ENCODE data around the gene LGALS4. TPM values are rescaled to one million over a fixed set of nuclear protein-coding genes. Genes with fewer than 3 reads are reported as not detected.

The LGALS4 gene, protein sequence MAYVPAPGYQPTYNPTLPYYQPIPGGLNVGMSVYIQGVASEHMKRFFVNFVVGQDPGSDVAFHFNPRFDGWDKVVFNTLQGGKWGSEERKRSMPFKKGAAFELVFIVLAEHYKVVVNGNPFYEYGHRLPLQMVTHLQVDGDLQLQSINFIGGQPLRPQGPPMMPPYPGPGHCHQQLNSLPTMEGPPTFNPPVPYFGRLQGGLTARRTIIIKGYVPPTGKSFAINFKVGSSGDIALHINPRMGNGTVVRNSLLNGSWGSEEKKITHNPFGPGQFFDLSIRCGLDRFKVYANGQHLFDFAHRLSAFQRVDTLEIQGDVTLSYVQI
- total RNA-seq: 0.09 TPM in 1 of 2 replicates, not detected in the other

DNA sequence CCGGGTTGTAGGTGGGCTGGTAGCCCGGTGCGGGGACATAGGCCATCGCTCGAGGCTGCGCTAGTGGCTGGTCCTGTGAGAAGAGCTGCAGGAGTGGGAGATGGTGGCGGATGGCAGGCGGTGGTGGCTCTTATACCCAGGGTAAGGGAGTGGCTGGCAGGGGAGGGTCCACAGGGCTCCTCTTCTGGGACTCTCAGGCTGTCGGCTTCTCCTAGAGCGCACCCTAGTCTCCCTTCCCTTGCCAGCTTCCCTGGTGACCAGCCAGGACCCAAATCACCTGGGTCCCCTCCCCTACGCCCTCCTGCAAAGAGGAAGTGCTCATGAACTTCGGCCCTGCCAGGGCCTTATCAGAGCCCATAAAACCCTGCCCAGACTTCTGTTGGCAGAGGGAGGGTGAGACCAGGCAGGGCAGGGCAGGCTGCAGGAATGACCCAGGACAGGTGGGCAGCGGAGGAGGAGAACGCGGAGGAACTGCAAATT is at the start of gene LGALS4:
Gene LGALS4, minus strand, starts transcription at position 105 of the 480 bp plus-strand sequence. Its CDS starts 59 bp downstream, at position 46.

DNA sequence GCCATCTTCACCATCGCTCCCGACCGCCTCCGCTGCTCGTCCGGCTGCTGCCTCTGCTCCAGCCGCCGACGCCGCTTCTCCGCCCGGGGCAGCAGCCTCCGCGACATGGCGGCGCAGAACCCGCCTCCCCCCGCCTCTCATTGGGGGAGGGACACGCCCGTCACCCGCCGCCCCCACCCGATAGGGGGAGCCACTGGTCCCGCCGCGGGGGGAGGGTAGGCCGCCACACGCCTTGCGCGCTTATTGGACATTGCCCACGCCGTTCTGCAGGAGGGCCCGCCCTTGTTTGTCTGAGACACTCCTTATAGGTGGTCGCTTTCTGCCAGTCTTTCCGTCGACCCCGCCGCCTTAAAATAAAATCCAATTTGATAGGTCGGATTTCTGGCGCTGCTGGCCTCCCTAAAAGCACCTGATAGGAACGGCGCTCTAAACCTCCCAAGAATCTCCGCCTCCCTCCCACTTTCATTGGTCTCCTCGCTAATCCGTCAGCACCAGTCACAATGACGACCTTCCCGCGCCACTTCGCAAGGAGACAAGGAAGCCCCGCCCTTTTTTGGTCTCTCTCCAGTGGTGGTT is 37.2 kb upstream of the LGALS4 start, which contains the start of gene HNRNPL:
Gene HNRNPL, minus strand, starts transcription at position 127 of the 576 bp plus-strand sequence. Its CDS starts 20 bp downstream, at position 107.

DNA sequence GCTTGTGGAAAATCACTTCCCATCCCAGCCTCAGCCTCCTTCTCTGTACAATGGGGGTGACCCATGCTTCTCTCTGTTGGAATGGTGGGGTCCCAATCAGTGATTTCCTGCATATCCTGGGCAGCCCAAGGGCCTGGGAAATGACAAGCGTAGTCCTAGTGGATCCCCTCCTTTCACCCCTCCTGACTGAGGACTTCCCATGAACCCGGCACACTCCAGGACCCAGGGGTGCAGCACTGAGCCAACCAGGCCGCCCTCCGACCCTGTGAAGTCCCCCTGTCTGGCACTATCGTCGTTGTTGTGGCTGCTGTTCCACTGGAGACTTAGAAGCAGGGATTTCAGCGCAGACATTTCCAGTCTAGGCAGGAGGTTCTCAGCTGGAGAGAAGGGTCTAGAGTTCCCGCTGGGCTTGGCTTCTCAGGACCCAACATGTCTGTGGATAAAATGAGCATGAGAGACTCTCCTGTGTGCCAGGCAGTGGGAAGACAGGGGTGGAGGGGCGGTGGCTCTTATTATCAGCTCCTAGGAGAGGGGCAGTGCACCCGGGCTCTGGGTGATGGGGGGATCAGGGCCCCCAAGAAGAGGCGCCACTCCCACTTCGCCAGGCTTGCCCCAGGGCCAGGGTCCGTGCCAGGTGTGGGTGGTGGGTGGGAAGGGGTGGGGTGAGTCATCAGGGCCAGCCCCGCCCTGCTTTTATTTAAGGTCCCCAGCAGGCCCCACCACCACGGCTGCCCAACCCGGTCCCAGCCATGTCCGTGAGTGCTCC is 24.1 kb downstream of the LGALS4 start, which contains the start of gene LGALS7B:
Gene LGALS7B, plus strand, starts transcription at position 723 of the 766 bp plus-strand sequence. Its CDS starts 27 bp downstream, at position 750.

DNA sequence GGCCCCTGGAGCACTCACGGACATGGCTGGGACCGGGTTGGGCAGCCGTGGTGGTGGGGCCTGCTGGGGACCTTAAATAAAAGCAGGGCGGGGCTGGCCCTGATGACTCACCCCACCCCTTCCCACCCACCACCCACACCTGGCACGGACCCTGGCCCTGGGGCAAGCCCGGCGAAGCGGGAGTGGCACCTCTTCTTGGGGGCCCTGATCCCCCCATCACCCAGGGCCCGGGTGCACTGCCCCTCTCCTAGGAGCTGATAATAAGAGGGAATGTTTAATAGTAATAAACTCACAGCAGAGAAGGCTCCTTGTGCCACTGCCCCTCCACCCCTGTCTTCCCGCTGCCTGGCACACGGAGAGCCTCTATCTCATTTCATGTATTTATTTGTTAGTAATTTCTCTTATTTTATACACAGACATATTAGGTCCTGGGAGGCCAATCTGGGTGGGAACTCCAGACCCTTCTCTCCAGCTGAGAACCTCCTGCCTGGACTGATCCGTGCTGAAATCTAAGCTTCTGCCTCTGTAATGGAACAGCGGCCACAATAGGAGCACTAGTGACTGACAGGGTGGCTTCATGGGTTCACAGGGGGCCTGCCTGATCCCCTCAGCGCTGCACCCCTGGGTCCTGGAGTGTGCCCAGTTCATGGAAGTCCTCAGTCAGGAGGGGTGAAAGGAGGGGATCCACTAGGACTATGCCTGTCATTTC is 39.1 kb downstream of the LGALS4 start, which contains the start of gene LGALS7:
Gene LGALS7, minus strand, starts transcription at position 49 of the 709 bp plus-strand sequence. Its CDS starts 25 bp downstream, at position 24.

Other genes with a start within 250 kb of the LGALS4 start
- 0.09 TPM in 1 of 2 replicates, not detected in the other for gene MAP4K1, start 195.0 kb downstream of the LGALS4 start, total RNA-seq
- 321 and 419 TPM in 2 replicates for gene EIF3K, start 193.8 kb downstream of the LGALS4 start, total RNA-seq
- gene ACTN4, start 165.3 kb downstream of the LGALS4 start, total RNA-seq: 242 and 368 TPM in 2 replicates
- not detected in 2 replicates for gene CAPN12, start 68.5 kb downstream of the LGALS4 start, total RNA-seq
- gene LGALS7, start 39.4 kb downstream of the LGALS4 start, total RNA-seq: not detected in 2 replicates
- gene LGALS7B, start 23.7 kb downstream of the LGALS4 start, total RNA-seq: not detected in 2 replicates
- gene ECH1, start 18.8 kb upstream of the LGALS4 start, total RNA-seq: 19.3 and 36.8 TPM in 2 replicates
- gene HNRNPL, start 37.0 kb upstream of the LGALS4 start, total RNA-seq: 239 and 308 TPM in 2 replicates
- gene RINL, start 65.3 kb upstream of the LGALS4 start, total RNA-seq: 3.2 and 4.2 TPM in 2 replicates
- gene SIRT2, start 86.7 kb upstream of the LGALS4 start, total RNA-seq: 43.9 and 44.0 TPM in 2 replicates
- 10.9 and 14.0 TPM in 2 replicates for gene NFKBIB, start 87.0 kb upstream of the LGALS4 start, total RNA-seq
- gene CCER2, start 99.2 kb upstream of the LGALS4 start, total RNA-seq: not detected in 2 replicates
- 13.9 and 15.0 TPM in 2 replicates for gene SARS2, start 117.8 kb upstream of the LGALS4 start, total RNA-seq
- gene MRPS12, start 118.0 kb upstream of the LGALS4 start, total RNA-seq: 36.9 and 48.1 TPM in 2 replicates
- gene FBXO17, start 162.8 kb upstream of the LGALS4 start, total RNA-seq: 14.8 and 17.7 TPM in 2 replicates
- 0.54 and 0.94 TPM in 2 replicates for gene FBXO27, start 219.6 kb upstream of the LGALS4 start, total RNA-seq

Measured in endothelial cell of coronary artery (primary cell).